ENCODE measurements around the gene EHBP1. TPM values are rescaled to one million over a fixed set of nuclear protein-coding genes. Genes with fewer than 3 reads are reported as not detected.
"Not testable (repeated sequence)": the region's sequence is repeated elsewhere in the genome, so short reads cannot be mapped to it uniquely, and the experiment has no call there.

Gene EHBP1
- total RNA-seq, 1 donor from 2014 or later, result 35.4 TPM

DNA sequence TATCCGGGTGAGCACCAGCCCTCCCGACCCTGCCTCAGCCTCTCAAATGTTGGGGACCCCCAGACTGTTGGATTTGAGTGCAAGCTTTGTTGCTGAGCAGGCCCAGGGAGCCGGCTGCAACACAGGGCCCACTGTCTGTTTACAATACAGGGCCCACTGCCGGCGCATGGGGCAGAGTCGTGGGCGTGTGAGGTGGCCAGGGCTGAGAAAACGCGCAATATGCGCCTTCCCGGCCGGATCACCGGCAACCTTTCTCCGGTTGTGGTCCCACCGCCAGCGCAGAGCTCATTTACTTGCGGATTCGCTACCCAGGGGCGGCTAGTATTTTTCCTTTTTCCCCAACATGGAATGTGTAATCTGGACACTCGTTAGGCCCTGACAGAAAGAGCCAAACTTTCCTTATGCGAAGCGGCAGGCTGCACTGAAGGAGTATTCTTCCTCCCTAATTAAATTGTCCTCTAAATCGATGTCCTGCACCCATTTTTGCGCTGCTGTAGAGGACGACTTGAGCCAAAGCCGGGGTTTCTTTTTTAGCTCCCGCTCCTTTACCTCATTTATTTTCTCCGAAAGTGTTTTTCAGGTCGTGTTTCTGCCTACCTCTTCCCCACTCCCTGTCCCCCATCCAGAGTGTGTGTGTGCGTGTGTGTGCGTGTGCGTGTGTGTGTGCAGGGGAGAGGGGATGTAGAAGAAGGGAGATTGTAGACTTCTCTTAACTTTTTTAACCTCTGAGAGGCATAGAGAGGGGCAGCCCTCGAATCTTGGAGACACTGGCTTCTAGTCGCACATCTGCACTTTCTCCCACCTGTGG is 347.8 kb downstream of the EHBP1 start:
- no peak for DNase-seq

DNA sequence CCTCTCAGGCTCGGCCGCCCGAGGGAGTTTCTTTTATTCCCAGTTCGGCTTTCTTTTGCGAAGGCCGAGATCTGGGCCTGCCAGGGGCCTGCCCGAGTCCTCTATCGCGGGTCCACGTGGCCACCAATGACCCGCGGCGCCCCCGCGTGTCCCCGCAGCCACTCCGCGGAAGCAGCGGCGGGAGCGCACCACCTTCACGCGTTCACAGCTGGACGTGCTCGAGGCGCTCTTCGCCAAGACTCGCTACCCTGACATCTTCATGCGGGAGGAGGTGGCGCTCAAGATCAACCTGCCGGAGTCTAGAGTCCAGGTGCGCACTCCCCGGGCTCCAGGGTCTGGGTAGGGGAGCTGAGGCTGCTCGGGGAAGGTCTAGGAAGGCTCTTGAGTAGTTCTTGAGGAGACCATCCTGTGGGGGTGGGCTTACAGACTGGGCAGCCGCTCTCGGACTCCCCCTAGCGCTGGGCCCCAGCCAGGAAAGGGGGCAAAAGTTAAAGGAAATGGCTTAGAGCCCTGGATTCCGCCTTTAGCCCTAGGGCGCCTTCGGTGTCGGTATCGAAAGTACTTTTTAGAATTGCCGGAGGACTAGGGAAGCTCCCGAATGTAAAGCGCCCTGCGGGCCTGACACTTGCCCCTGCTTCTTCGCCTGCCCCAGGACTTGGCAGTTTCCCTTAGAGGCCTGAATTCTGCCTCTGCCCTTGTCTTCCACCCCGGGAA is 348.5 kb downstream of the EHBP1 start:
- DNase-seq, result peak; percentile 37

DNA sequence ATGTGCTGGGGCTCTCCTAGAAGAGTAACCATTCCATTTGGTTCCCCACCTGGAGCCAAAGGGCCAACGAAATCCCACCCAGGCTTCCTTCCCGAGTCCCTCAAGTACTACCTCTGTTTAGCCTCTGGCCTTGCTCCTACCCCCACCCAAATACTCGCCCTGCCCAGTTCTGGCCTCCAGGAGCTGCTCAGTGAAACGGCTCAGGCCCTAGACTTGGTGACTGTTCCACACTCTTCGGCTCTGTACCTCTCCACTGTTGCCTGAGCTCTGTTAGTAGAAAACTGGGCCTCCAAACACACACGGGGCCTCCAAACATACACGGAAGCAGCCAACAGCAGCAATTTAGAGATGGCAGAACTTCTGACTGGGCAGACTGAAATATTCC is 349.3 kb downstream of the EHBP1 start:
- DNase-seq, result no peak

DNA sequence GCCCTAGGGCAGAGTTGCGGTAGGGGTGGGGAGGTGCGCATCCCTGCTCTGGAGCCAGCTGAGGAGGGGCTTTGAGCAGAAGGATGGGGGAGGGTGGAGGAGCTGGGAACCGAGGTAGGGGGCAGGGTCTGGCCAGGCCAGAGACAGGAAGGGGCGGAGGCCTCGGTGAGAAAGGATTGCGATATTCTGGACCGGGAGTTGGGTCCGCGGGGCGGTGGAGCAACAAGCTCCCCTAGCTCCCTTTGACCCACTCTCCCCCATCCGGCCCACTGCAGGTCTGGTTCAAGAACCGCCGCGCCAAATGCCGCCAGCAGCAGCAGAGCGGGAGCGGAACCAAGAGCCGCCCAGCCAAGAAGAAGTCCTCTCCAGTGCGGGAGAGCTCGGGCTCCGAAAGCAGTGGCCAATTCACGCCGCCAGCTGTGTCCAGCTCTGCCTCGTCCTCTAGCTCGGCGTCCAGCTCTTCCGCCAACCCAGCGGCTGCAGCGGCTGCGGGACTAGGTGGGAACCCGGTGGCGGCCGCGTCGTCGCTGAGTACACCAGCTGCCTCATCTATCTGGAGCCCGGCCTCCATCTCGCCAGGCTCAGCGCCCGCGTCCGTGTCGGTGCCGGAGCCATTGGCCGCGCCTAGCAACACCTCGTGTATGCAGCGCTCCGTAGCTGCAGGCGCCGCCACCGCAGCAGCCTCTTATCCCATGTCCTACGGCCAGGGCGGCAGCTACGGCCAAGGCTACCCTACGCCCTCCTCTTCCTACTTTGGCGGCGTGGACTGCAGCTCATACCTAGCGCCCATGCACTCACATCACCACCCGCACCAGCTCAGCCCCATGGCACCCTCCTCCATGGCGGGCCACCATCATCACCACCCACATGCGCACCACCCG is 350.0 kb downstream of the EHBP1 start:
- DNase-seq, result peak; percentile 25

DNA sequence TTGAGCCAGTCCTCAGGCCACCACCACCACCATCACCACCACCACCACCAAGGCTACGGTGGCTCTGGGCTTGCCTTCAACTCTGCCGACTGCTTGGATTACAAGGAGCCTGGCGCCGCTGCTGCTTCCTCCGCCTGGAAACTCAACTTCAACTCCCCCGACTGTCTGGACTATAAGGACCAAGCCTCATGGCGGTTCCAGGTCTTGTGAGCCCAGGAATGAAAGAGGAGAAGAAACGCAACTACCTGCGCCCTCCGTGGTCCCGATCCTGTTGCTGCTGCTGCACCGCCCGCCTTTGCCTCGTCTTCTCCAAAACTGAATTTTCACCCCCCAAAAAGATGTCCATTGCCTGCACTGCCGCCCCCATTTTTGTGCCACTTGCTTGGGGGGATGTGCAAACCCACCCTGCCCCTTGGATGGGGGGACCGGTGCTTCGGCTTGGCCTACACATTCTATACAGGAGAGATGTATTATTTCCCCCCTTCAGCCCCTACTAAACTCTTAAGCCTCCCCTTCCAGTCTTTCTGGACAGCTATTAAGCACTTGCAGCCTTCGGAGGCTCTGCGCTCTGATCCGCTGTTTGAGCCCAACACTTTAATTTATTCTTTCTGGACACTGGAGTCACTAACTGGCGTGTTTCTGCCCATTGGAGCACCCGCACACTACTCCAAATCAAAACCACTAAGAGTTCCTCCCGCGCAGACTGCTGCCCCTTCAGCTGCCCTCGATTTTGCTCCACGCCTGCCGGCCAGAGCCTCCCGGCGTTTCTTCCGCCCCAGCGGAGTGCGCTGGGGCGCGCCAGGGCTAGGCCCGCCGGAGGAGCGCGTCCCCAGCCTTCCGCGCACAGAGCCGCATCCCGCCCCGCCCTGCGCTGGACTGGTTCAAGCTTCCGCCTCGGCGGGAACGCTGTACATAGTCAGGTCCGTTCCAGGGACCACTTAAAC is 350.9 kb downstream of the EHBP1 start:
- DNase-seq, result peak; percentile 29

DNA sequence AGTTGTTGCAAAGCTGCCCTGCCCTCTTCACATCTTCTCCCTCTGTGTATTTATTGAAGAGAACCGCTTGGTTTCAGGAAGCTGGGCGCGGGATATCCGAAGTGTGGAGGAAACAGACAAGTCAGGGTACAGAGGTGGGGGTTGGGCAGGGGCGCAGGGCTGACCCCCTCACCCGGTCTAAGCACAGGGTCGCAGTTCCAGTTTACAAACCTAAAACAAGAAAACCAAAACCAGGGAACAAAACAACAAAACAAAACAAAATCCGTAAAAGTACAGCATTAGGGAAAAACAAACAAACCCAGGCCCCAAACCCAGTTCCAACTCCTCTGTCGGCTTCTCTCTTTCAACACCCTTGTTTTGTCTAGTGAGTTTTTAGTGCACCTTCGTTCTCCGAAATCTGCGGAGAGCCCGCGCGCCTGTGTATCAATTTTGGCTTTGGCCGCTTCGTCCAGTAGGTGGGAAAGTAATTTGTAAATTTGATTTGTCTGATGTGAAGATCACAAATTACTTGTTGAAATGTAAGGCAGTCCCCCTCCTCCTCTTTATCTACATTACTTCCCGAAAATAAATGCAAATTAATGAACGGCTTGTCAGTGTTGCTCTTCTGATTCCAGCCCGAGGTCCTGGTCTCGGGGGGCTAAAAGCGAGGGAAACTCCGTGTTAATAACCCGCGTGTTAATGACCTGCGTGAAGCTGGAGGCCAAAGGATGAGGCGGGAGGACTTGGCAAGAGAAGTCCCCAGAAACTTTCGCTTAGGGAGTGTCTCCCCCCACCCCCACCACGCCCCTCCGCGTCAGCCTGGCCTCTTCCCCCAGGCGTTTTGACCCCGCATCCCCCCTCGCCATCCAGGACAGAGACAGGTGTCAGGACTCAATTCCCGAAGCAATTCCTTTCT is 352.0 kb downstream of the EHBP1 start:
- no peak for DNase-seq

- peak; percentile 37 for DNase-seq
Observed at GRCh38 chr2:63058144-63058920, 352.8 kb downstream of the EHBP1 start.

DNA sequence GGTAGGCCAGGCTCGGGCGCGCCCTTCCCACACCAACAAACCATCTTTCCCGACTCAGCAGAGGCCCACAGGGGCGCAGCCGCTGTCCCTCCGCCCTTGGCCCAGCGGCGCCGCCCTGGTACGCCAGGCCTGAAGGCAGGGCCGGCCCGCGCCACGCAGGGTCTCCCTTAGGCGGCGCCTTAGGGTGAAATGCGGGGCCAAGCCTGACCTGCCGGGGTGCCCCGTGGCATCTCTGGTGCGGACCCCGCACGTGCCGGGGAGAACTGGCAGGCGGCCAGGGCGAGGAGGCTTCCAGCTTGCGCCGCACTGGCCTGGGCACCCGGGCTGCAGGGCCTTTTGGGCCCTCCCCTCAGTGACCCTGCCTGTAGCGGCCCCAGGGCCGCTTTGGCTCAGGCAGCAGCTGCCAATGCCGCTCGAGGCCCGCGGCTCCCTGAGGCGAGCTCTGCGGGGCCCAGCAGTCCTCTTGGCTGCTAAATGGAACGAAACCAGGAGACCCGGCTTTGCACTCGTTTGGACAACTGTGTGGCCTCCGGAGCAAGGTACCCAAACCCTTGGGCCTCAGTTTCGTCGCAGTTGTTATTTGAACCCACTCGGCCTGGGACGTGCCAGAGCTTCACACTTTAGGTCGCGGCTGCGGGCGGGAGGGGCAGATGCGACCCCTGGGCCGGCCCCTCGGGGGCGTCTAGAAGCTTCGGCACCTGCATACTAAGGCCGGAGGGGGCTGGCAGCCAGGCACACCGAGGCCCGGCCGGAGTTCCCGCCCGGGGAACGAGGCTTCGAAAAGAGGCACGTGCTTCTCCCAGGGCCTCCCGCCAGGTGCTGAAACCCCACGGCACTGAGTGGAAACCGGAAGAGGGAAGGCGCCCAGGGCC is 353.6 kb downstream of the EHBP1 start:
- peak; percentile 38 for DNase-seq

DNA sequence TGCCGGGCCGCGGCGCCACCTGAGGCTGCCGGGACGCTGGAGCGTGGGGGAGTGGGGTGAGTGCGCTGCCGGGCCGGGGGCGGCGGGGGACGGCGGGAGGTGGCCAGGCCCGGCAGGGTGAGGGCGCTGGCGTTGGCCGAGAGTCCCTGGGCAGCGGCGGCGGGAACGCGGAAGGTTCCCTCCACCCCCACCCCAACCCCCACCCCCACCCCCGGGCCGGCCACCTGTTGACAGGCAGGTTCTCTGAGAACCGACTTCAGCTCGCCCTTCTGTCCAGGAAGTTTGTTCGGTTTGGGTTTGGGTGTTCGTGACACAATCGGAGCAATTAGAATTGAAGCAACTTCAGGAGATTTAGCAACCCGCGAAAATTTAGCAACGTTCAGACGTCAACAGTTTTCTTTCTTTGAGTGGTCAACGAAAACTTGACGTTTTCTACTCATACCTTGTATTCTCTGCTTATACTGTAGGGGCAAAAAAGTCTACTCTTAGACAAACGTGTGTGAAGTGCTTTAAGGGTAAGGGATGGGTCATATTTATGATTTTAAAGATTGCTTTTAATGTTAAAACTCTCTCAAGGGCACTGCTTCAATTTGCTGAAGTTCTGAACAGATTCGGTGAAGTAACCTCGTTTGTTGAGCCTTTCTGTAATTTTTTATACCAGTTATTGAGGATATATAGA is 354.4 kb downstream of the EHBP1 start:
- DNase-seq, result peak; percentile 21

DNA sequence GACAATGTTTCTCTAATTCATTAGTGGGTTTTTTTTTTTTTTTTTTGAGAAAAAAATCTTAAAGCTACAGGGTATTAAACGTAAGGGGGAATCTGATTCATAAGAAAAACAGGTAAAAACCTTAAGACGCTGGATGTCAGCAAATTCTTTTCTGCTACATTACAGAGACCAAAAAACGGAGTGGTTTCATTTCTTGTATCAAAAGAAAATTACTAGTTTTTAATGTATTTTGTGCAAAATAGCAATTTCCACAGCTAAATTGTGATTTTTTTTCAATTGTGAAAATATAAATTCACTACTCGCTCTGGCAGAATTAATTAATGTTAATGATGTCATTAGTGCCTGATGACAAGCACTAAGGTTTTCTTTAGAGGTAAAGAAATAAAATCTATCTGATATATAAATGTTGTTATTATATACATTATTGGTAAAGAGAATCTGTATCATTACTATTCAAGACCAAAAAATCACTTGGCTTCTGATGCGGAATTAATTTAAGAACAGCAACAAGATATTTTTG is 355.0 kb downstream of the EHBP1 start:
- DNase-seq, result no peak

DNA sequence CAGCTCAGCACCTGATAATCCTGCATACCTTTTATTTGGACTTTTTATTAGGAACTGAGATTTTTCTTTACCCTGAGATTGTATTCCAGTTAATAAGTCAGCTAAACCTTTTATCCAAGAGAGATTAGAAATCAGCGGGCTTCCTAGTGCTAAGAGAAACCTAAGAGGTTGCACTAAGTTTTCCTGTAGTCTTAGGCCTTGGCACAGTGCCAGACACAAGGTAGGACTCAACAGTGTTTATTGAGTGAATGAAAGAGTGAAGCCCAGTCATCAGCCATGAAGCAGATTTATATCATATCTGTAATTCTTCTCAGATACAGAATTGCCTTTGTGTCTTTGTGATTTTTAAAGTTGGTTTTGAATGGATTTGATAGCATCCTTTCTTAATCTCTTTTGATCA is 358.7 kb downstream of the EHBP1 start:
- no peak for DNase-seq

GRCh38 chr2:63064661-63065060 is 359.1 kb downstream of the EHBP1 start:
- DNase-seq, result no peak

- no peak for DNase-seq
Observed at GRCh38 chr2:63066265-63066664, 360.8 kb downstream of the EHBP1 start.

GRCh38 chr2:63066838-63067237 is 361.3 kb downstream of the EHBP1 start:
- no peak for DNase-seq

GRCh38 chr2:63071664-63072063 is 366.2 kb downstream of the EHBP1 start:
- DNase-seq, result no peak

- no peak for DNase-seq
Observed at GRCh38 chr2:63073994-63074393, 368.5 kb downstream of the EHBP1 start.

DNA sequence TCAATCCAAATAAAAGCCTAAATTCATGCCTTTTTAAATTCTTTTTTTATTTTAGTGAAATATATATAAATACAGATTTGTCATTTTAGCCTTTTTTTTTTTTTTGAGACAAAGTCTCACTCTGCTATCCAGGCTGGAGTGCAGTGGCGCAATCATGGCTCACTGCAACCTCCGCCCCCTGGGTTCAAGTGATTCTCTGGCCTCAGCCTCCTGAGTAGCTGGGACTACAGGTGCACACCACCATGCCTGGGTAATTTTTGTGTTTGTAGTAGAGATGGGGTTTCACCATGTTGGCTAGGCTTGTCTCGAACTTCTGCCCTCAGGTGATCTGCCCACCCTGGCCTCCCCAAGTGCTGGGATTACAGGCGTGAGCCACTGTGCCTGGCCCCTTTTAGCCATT is 368.9 kb downstream of the EHBP1 start:
- DNase-seq, result not testable (repeated sequence)

Measured in dermis blood vessel endothelial cell (primary cell).